Subcutaneous abdominal adipose tissue (tissue), 5 donors: ENCODE measurements around the gene PRRT3.

Source experiments
- H3K27ac ChIP-seq: one replicate; pipeline ENCODE4 v1.7.0; 2013; ENCODE audit warnings: low read depth, mild to moderate bottlenecking, inconsistent platforms, low read length, moderate library complexity
- H3K27me3 ChIP-seq, 5 donors: one replicate each; pipeline ENCODE4 v1.7.0; 2013; ENCODE audit warnings: low read length in 5 of 5, inconsistent platforms in 1 of 5; ENCODE audit not compliant: control insufficient read depth in 5 of 5, insufficient read depth in 4 of 5
- H3K36me3 ChIP-seq, 5 donors: one replicate each; pipeline ENCODE4 v1.7.0; 2013; ENCODE audit warnings: low read length in 5 of 5; ENCODE audit not compliant: control insufficient read depth in 5 of 5, insufficient read depth in 5 of 5
- H3K4me1 ChIP-seq, 5 donors: one replicate each; pipeline ENCODE4 v1.7.0; 2013; ENCODE audit warnings: low read length in 5 of 5, mild to moderate bottlenecking in 3 of 5, moderate library complexity in 1 of 5; ENCODE audit not compliant: control insufficient read depth in 5 of 5, insufficient read depth in 5 of 5
- H3K4me3 ChIP-seq, 5 donors: one replicate each; pipeline ENCODE4 v1.7.0; 2013; ENCODE audit warnings: low read length in 5 of 5, low read depth in 1 of 5
- H3K9ac ChIP-seq, 5 donors: one replicate each; pipeline ENCODE4 v1.7.0; 2013; ENCODE audit warnings: low read length in 5 of 5, mild to moderate bottlenecking in 4 of 5, moderate library complexity in 3 of 5
- H3K9me3 ChIP-seq, 5 donors: one replicate each; pipeline ENCODE4 v1.7.0; 2013; ENCODE audit warnings: low read length in 5 of 5; ENCODE audit not compliant: control insufficient read depth in 5 of 5
- donor health status: healthy.
- donor health status: healthy.
- donor health status: healthy.
- donor health status: healthy.
- donor health status: healthy.

Gene PRRT3

DNA sequence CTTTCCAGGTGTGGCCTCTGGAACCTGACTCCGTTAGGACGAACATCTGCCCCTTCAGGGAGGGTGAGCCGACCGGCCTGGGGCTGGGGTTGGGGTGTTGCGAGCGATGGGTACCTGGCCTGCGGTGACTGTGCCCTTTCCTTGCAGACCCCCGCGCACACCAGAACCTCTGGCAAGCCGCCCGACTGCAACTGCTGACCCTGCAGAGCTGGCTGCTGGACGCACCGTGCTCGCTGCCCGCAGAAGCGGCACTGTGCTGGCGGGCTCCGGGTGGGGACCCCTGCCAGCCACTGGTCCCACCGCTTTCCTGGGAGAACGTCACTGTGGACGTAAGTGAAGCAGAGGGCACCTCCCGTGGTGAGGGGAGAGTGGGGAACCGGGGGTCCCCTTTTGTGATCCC lies 24.1 kb downstream of the PRRT3 start:
- H3K27me3 ChIP-seq, result no peaks in the 10 kb centered on the region
- H3K36me3 ChIP-seq, result peaks cover 2 to 43% (median 21%) of the 10 kb centered on the region in 5 donors
- H3K4me3 ChIP-seq, result no peak overlapping the region

GRCh38 chr3:9918261-9919038 lies 33.8 kb downstream of the PRRT3 start:
- peak overlapping the region in 1 of 5 donors; percentile 85 for H3K9ac ChIP-seq
- H3K27me3 ChIP-seq, result no peaks in the 10 kb centered on the region
- no peaks in the 10 kb centered on the region for H3K9me3 ChIP-seq
- H3K36me3 ChIP-seq, result peaks cover 0 to 11% (median 6%) of the 10 kb centered on the region in 5 donors
- no peak overlapping the region for H3K4me3 ChIP-seq
- no peak overlapping the region for H3K27ac ChIP-seq
- H3K4me1 ChIP-seq, result peaks cover 12 to 46% (median 43%) of the 10 kb centered on the region in 5 donors

More for the DNA sequence above, 24.1 kb downstream of the PRRT3 start:
- Histone ChIP-seq H3K9me3 (no peaks in the 10 kb centered on the region), H3K9ac (no peak overlapping the region), H3K4me1 (peaks cover 0 to 14% (median 9%) of the 10 kb centered on the region in 5 donors), H3K27ac (no peak overlapping the region)

GRCh38 chr3:9917820-9918219 lies 34.4 kb downstream of the PRRT3 start:
- Histone ChIP-seq H3K4me3 (peak overlapping the region in 2 of 5 donors; percentile 77 to 82), H3K27ac (peak overlapping the region; percentile 95)

DNA sequence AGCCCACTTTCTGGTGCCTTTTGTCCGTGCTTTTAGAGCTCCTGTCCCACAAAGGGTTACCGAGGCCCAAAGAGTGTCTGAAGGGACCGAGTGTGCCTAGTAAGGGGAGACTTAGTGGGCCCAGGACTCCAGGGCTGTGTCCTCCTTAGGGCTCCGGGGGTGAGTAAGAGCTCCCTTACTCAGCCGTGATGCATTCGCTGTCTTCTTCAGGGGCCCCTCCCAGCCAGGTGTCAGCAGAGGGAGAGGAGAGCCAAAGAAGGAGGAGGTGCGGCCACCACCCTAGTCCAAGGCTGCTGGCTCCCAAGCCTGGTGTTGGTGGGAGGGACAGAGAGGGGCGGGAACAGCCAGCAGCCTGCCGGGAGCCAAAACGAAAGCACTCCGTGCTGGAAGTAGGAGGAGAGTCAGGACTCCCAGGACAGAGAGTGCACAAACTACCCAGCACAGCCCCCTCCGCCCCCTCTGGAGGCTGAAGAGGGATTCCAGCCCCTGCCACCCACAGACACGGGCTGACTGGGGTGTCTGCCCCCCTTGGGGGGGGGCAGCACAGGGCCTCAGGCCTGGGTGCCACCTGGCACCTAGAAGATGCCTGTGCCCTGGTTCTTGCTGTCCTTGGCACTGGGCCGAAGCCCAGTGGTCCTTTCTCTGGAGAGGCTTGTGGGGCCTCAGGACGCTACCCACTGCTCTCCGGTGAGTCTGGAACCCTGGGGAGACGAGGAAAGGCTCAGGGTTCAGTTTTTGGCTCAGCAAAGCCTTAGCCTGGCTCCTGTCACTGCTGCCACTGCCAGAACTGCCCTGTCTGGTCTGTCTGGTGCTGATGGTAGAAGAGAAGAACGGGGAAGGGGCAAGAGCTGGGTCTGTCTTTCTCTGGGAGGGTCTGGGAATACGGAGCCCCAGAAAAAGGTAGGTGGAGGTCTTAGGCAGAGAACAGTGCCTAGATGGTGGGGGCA lies 35.2 kb downstream of the PRRT3 start, which contains the start of gene IL17RC:
Gene IL17RC (plus strand): TSS at position 365 of the 947 bp plus-strand sequence. CDS start 218 bp downstream, at position 583.
- no peaks in the 10 kb centered on the region for H3K9me3 ChIP-seq
- H3K27ac ChIP-seq, result peak within 1 kb of the TSS; percentile 95
- H3K36me3 ChIP-seq, result peaks cover 0 to 15% (median 5%) of the 10 kb centered on the region in 5 donors
- peaks cover 12 to 48% (median 43%) of the 10 kb centered on the region in 5 donors for H3K4me1 ChIP-seq
- H3K4me3 ChIP-seq, result peak within 1 kb of the TSS; percentile 67 to 82 (median 76)
- H3K9ac ChIP-seq, result peak within 1 kb of the TSS; percentile 66 to 85 (median 81)
- no peaks in the 10 kb centered on the region for H3K27me3 ChIP-seq

More at GRCh38 chr3:9917820-9918219, 34.4 kb downstream of the PRRT3 start:
- H3K27me3 ChIP-seq, result no peaks in the 10 kb centered on the region
- H3K9me3 ChIP-seq, result no peaks in the 10 kb centered on the region
- peaks cover 12 to 48% (median 43%) of the 10 kb centered on the region in 5 donors for H3K4me1 ChIP-seq
- H3K36me3 ChIP-seq, result peaks cover 0 to 10% (median 5%) of the 10 kb centered on the region in 5 donors
- H3K9ac ChIP-seq, result peak overlapping the region in 4 of 5 donors; percentile 62 to 85 (median 81)

DNA sequence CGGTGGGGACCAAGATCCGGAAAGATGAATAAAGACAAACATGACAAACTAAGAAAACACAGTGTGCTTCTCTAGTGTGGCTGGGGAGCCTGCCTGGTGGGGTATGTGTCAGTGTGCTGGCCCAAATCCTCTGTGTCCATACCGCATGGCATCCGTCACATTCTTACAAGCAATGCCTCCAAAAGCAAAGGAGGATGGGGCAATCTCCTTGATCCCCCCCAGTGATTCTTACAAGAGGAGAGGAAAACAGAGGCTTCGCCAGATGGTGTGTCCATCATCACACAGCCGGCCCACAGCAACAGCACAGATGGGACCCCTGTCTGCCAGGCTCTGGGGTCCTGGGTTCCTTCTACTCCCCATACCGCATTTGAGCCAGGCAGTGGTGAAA lies 35.9 kb downstream of the PRRT3 start:
- no peaks in the 10 kb centered on the region for H3K9me3 ChIP-seq
- H3K27me3 ChIP-seq, result no peaks in the 10 kb centered on the region
- H3K36me3 ChIP-seq, result peaks cover 0 to 19% (median 5%) of the 10 kb centered on the region in 5 donors
- peak overlapping the region; percentile 67 to 82 (median 76) for H3K4me3 ChIP-seq
- peaks cover 12 to 48% (median 43%) of the 10 kb centered on the region in 5 donors for H3K4me1 ChIP-seq
- peak overlapping the region; percentile 51 to 85 (median 71) for H3K9ac ChIP-seq
- peak overlapping the region; percentile 95 for H3K27ac ChIP-seq

DNA sequence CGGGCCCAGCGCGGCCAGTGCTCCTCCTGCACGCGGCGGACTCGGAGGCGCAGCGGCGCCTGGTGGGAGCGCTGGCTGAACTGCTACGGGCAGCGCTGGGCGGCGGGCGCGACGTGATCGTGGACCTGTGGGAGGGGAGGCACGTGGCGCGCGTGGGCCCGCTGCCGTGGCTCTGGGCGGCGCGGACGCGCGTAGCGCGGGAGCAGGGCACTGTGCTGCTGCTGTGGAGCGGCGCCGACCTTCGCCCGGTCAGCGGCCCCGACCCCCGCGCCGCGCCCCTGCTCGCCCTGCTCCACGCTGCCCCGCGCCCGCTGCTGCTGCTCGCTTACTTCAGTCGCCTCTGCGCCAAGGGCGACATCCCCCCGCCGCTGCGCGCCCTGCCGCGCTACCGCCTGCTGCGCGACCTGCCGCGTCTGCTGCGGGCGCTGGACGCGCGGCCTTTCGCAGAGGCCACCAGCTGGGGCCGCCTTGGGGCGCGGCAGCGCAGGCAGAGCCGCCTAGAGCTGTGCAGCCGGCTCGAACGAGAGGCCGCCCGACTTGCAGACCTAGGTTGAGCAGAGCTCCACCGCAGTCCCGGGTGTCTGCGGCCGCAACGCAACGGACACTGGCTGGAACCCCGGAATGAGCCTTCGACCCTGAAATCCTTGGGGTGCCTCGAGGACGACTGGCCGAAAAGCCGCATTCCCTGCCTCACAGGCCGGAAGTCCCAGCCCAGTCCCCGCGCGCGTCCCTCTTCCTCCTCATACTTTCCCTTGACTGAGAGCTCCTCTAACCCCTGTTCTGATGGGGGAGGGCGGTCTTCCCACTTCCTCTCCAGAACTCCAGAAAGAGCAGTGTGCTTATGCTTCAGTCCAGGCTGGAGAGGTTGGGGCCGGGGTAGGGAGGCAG lies 36.7 kb downstream of the PRRT3 start:
- peak overlapping the region; percentile 95 for H3K27ac ChIP-seq
- peak overlapping the region; percentile 48 to 73 (median 62) for H3K9ac ChIP-seq
- H3K27me3 ChIP-seq, result no peaks in the 10 kb centered on the region
- H3K9me3 ChIP-seq, result no peaks in the 10 kb centered on the region
- H3K4me1 ChIP-seq, result peaks cover 12 to 48% (median 43%) of the 10 kb centered on the region in 5 donors
- H3K4me3 ChIP-seq, result peak overlapping the region; percentile 63 to 76 (median 69)
- H3K36me3 ChIP-seq, result peaks cover 0 to 25% (median 7%) of the 10 kb centered on the region in 5 donors

- Histone ChIP-seq H3K9ac (peak overlapping the region in 4 of 5 donors; percentile 56 to 68 (median 62)), H3K4me1 (peaks cover 12 to 48% (median 43%) of the 10 kb centered on the region in 5 donors), H3K9me3 (no peaks in the 10 kb centered on the region), H3K36me3 (peaks cover 0 to 19% (median 3%) of the 10 kb centered on the region in 5 donors), H3K27me3 (no peaks in the 10 kb centered on the region), H3K27ac (peak overlapping the region; percentile 95), H3K4me3 (peak overlapping the region; percentile 63 to 76 (median 69))
Measured at GRCh38 chr3:9914559-9915253, 37.5 kb downstream of the PRRT3 start.

DNA sequence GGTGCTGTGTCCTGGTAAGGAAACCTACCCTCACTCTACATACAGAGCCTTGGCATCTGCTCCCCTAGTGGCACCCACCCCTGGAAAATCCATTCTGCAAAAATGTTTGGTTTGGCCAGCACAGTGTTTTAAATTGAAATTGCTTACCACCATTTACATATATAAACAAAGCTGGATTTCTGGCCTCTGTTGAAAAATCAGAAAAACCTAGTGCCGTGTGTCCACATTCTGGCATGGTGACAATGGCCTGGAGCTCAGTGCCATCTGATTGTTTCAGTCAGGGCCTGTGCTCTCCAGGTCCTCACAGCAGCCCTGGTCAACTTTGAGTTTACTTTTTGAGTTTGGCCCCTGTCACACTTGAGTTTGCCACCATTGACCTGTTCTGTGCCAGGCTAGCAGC lies 38.2 kb downstream of the PRRT3 start:
- Histone ChIP-seq H3K9me3 (no peaks in the 10 kb centered on the region), H3K27me3 (no peaks in the 10 kb centered on the region), H3K4me3 (no peak overlapping the region), H3K4me1 (peaks cover 12 to 48% (median 43%) of the 10 kb centered on the region in 5 donors), H3K27ac (peak overlapping the region; percentile 95), H3K36me3 (peaks cover 0 to 25% (median 7%) of the 10 kb centered on the region in 5 donors), H3K9ac (peak overlapping the region in 4 of 5 donors; percentile 10 to 68 (median 44))
